GM12892 (cell line): ENCODE measurements around the gene SORT1.
"Not testable (repeated sequence)": the region's sequence is repeated elsewhere in the genome, so short reads cannot be mapped to it uniquely, and the experiment has no call there.

Experiments used
- DNase-seq: peaks from one replicate; pipeline ENCODE4 v3.0.0; 2011; ENCODE audit not compliant: insufficient read length
- FAIRE-seq: peaks from 2 replicates; lab custom pipeline; 2011; peaks lifted over from hg19 to GRCh38; lab: Jason Lieb, UNC
- POLR2A ChIP-seq: IDR thresholded peaks from 2 replicates; pipeline ENCODE4 v1.6.1; 2011; ENCODE audit warnings: low read depth, low read length, control low read depth
- POLR2AphosphoS5 ChIP-seq: IDR thresholded peaks from 2 replicates; pipeline ENCODE4 v1.6.1; 2011; ENCODE audit warnings: low read depth, low read length, control low read depth
- TAF1 ChIP-seq: IDR thresholded peaks from 2 replicates; pipeline ENCODE4 v1.6.1; 2011; ENCODE audit warnings: low read depth, mild to moderate bottlenecking, control low read depth, low read length, borderline replicate concordance

Gene SORT1

GRCh38 chr1:109395602-109396512, 1.9 kb downstream of the SORT1 start:
- TF ChIP-seq POLR2AphosphoS5 (no peak), POLR2A (no peak), TAF1 (no peak)
- DNase-seq (no peak), FAIRE-seq (no peak)

DNA sequence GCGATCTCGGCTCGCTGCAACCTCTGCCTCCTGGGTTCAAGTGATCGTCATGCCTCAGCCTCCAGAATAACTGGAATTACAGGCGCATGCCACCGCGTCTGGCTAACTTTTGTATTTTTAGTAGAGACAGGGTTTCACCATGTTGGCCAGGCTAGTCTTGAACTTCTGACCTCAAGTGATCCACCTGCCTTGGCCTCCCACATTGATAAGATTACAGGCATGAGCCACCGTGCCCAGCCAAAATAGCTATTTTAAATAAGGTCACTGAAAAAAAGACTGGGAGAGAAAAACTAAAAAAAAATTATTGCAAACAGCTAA, 2.5 kb downstream of the SORT1 start:
- DNase-seq, FAIRE-seq: not testable (repeated sequence)

- FAIRE-seq (no peak), DNase-seq (no peak)
- TF ChIP-seq TAF1 = no peak
- no peak for TF ChIP-seq POLR2A
- TF ChIP-seq POLR2AphosphoS5 = no peak
Measured at GRCh38 chr1:109394591-109395281, 3.0 kb downstream of the SORT1 start.

- FAIRE-seq = no peak
- no peak for DNase-seq
- TF ChIP-seq POLR2AphosphoS5 (no peak), TAF1 (no peak), POLR2A (no peak)
Measured at GRCh38 chr1:109393617-109394233, 4.0 kb downstream of the SORT1 start.

- TF ChIP-seq POLR2A = no peak
- TF ChIP-seq POLR2AphosphoS5 = no peak
- TF ChIP-seq TAF1 = no peak
- FAIRE-seq (no peak), DNase-seq (no peak)
Measured at GRCh38 chr1:109392788-109393616, 4.7 kb downstream of the SORT1 start.

DNA sequence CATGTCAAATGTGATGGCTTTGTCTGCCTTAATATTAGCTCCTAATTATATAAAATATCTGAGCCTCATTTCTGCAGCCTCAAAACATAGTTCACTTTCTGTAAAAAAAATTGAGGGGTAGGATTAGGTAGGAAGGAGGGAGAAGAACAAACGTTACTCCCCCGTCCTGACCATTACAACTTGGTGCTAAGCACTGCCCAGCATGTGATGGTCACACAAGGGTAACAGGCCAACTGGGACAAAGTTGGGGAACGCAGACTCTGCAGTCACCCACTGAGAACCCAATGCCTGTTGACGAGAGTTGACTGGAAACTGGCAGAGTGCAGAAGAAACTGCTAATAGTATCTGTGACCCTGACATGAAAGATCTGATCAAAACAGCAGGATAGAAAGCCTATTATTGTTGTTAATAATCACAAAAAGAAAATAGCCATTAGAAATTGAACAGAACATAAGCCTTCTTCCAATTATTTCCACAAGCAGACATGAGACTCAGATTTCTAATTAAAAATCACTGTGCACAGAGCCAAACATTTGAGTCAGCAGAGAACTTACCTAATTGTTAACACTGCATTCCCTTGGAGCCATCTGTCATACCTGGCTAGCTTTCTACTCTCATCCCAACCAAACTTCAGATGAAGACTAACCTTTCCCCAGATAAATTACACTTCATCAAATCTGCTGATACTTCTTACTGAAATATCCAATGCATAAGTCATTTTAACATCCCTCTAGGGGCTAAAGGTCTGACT, 5.5 kb downstream of the SORT1 start:
- DNase-seq (no peak), FAIRE-seq (no peak)

GRCh38 chr1:109391626-109392025, 6.1 kb downstream of the SORT1 start:
- FAIRE-seq (peak; percentile 76), DNase-seq (no peak)
- TF ChIP-seq POLR2A (no peak), TAF1 (no peak), POLR2AphosphoS5 (no peak)

More for the DNA sequence above, 5.5 kb downstream of the SORT1 start:
- TF ChIP-seq POLR2A (no peak), POLR2AphosphoS5 (no peak), TAF1 (no peak)

DNA sequence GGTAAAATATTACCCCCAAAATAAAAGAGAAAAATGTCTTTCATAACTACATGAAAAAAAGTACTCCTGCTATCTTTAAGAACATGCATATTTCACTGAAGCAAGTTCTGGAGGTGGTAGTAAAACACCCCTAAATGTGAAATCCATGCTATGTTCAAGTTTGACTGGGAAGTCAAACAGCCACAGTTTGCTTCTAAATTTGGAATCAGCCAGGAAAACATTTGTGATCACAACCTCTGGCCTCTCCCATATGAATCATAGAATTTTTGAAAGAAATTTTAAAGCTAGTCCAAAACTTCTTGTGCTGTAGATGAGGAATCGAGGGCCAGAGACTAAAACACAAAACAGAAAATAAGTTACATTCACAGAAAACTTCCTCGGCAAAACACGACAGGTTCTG, 6.6 kb downstream of the SORT1 start:
- DNase-seq = no peak
- peak; percentile 5 for FAIRE-seq
- no peak for TF ChIP-seq TAF1
- TF ChIP-seq POLR2AphosphoS5 = no peak
- TF ChIP-seq POLR2A = no peak

- DNase-seq = no peak
- TF ChIP-seq TAF1 (no peak), POLR2AphosphoS5 (no peak), POLR2A (no peak)
- FAIRE-seq = no peak
Measured at GRCh38 chr1:109389638-109390341, 7.9 kb downstream of the SORT1 start.

- FAIRE-seq (no peak), DNase-seq (no peak)
- TF ChIP-seq TAF1 = no peak
- TF ChIP-seq POLR2AphosphoS5 = no peak
- TF ChIP-seq POLR2A = no peak
Measured at GRCh38 chr1:109388884-109389637, 8.7 kb downstream of the SORT1 start.
